HFFc6 (cell line): ENCODE data around the gene ASAH2. TPM values are rescaled to one million over a fixed set of nuclear protein-coding genes. Genes with fewer than 3 reads are reported as not detected.

Experiments used
- DNase-seq: peaks from one replicate; pipeline ENCODE4 v3.0.0-alpha.2; 2018
- H3K27ac Mint-ChIP-seq: 2 replicates; pipeline ENCODE4 v1.8.0; 2020; ENCODE audit warnings: mild to moderate bottlenecking, mixed read lengths
- H3K27me3 Mint-ChIP-seq: 2 replicates; pipeline ENCODE4 v1.8.0; 2021; ENCODE audit warnings: mild to moderate bottlenecking, moderate library complexity, mixed read lengths; ENCODE audit not compliant: insufficient read depth
- H3K36me3 Mint-ChIP-seq: 2 replicates; pipeline ENCODE4 v1.8.0; 2021; ENCODE audit warnings: low read depth, mixed read lengths
- H3K4me1 Mint-ChIP-seq: 2 replicates; pipeline ENCODE4 v1.8.0; 2020; ENCODE audit warnings: low read depth, mixed read lengths
- H3K4me3 Mint-ChIP-seq: 2 replicates; pipeline ENCODE4 v1.8.0; 2020; ENCODE audit warnings: mild to moderate bottlenecking, moderate library complexity, mixed read lengths
- H3K9me3 Mint-ChIP-seq: 2 replicates; pipeline ENCODE4 v1.8.0; 2020; ENCODE audit warnings: mild to moderate bottlenecking, mixed read lengths
- CTCF ChIP-seq: fragments of 200-600 bp; sonication (generic); IDR thresholded peaks from 2 replicates; pipeline ENCODE4 v1.5.0; 2021; ENCODE audit warnings: antibody characterized with exemption, mild to moderate bottlenecking
- total RNA-seq, 6 experiments: library from RNA; stranded (reverse); fragmentation: NEBNext Ultra II Directional; extraction: Animal tissue kit (Norgen Biotek cat#: 25700); gene quantifications; 2 replicates in 1 of 6; 3 replicates in 5 of 6; pipeline ENCODE4 v1.2.3, GENCODE V29; 2021

Gene ASAH2
- total RNA-seq, 6 experiments from 2014 or later = 1.0 to 4.7 (median 3.9) TPM

GRCh38 chr10:50281210-50281966, 30.1 kb upstream of the ASAH2 start:
- peaks cover 27% of the 10 kb centered on the region for H3K27me3 Mint-ChIP-seq

GRCh38 chr10:50280049-50280841, 28.9 kb upstream of the ASAH2 start:
- DNase-seq = no peak
- H3K4me1 Mint-ChIP-seq = peaks cover 6% of the 10 kb centered on the region
- no peak overlapping the region for H3K27ac Mint-ChIP-seq
- H3K27me3 Mint-ChIP-seq = peaks cover 28% of the 10 kb centered on the region
- no peak overlapping the region for H3K4me3 Mint-ChIP-seq
- H3K36me3 Mint-ChIP-seq = no peaks in the 10 kb centered on the region
- TF ChIP-seq CTCF = no peak
- H3K9me3 Mint-ChIP-seq = no peaks in the 10 kb centered on the region

More at GRCh38 chr10:50281210-50281966, 30.1 kb upstream of the ASAH2 start:
- no peak for TF ChIP-seq CTCF
- peaks cover 10% of the 10 kb centered on the region for H3K4me1 Mint-ChIP-seq
- DNase-seq = no peak
- H3K4me3 Mint-ChIP-seq = no peak overlapping the region
- no peaks in the 10 kb centered on the region for H3K36me3 Mint-ChIP-seq
- H3K27ac Mint-ChIP-seq = no peak overlapping the region
- H3K9me3 Mint-ChIP-seq = no peaks in the 10 kb centered on the region

GRCh38 chr10:50279489-50279888, 28.2 kb upstream of the ASAH2 start:
- Mint-ChIP-seq H3K27ac (no peak overlapping the region), H3K27me3 (peaks cover 27% of the 10 kb centered on the region), H3K4me3 (no peak overlapping the region), H3K36me3 (no peaks in the 10 kb centered on the region), H3K4me1 (peaks cover 6% of the 10 kb centered on the region), H3K9me3 (no peaks in the 10 kb centered on the region)
- TF ChIP-seq CTCF = no peak
- DNase-seq = no peak

- TF ChIP-seq CTCF = peak; percentile 82
- Mint-ChIP-seq H3K36me3 (no peaks in the 10 kb centered on the region), H3K4me1 (peaks cover 6% of the 10 kb centered on the region), H3K27ac (no peak overlapping the region), H3K27me3 (peaks cover 8% of the 10 kb centered on the region), H3K4me3 (no peak overlapping the region), H3K9me3 (no peaks in the 10 kb centered on the region)
- peak; percentile 28 for DNase-seq
These were observed 24.4 kb upstream of the ASAH2 start for GRCh38 chr10:50275650-50276235.

- no peaks in the 10 kb centered on the region for H3K36me3 Mint-ChIP-seq
These were observed 21.2 kb upstream of the ASAH2 start for GRCh38 chr10:50272531-50272930.

More at GRCh38 chr10:50272531-50272930, 21.2 kb upstream of the ASAH2 start:
- no peak for TF ChIP-seq CTCF
- Mint-ChIP-seq H3K27me3 (peaks cover 5% of the 10 kb centered on the region; the same call in 1 of the 2 replicates), H3K4me3 (no peak overlapping the region), H3K27ac (no peak overlapping the region), H3K9me3 (no peaks in the 10 kb centered on the region), H3K4me1 (no peaks in the 10 kb centered on the region)
- DNase-seq = no peak
